Gastrocnemius medialis (tissue), 4 donors: ENCODE data around the gene CCL28.

Source experiments
- CTCF ChIP-seq, 5 experiments: fragments of 450-650 bp in 3 of 5; fragments of 200-600 bp in 2 of 5; sonication (generic) in 2 of 5; IDR thresholded peaks in 4 of 5; conservative IDR thresholded peaks in 1 of 5; 1 replicate in 4 of 5; 2 replicates in 1 of 5; pipeline ENCODE4 v1.5.1; 2016 to 2019; ENCODE audit warnings: antibody characterized with exemption in 5 of 5, mild to moderate bottlenecking in 3 of 5, moderate library complexity in 3 of 5
- POLR2A ChIP-seq, 2 donors: fragments of 450-650 bp; IDR thresholded peaks; one replicate each; pipeline ENCODE4 v1.6.1; 2017; ENCODE audit warnings: antibody characterized with exemption in 2 of 2, mild to moderate bottlenecking in 2 of 2, moderate library complexity in 2 of 2

GRCh38 chr5:43401827-43402226 lies 10.4 kb downstream of the CCL28 start:
- no peak for TF ChIP-seq CTCF (IDR thresholded peaks at IDR 0.05 in 4 of 5, conservative IDR thresholded peaks at IDR 0.05 in 1 of 5)
- no peak for TF ChIP-seq POLR2A (IDR thresholded peaks at IDR 0.05)
